GM18867 (cell line): Measurements from ENCODE around the gene CRTAP.
"Not testable (repeated sequence)": the region's sequence is repeated elsewhere in the genome, so short reads cannot be mapped to it uniquely, and the experiment has no call there.

Experiments used
- ATAC-seq: cut with Tn5 transposase; IDR thresholded peaks from one replicate; pipeline ENCODE4 v1.9.1; 2021; ENCODE audit warnings: mild to moderate bottlenecking, moderate library complexity; ENCODE audit not compliant: unreplicated experiment

The CRTAP gene

GRCh38 chr3:33099109-33099645 lies 14.6 kb upstream of the CRTAP start:
- ATAC-seq: no peak

GRCh38 chr3:33099701-33100100 lies 14.1 kb upstream of the CRTAP start:
- ATAC-seq: no peak

DNA sequence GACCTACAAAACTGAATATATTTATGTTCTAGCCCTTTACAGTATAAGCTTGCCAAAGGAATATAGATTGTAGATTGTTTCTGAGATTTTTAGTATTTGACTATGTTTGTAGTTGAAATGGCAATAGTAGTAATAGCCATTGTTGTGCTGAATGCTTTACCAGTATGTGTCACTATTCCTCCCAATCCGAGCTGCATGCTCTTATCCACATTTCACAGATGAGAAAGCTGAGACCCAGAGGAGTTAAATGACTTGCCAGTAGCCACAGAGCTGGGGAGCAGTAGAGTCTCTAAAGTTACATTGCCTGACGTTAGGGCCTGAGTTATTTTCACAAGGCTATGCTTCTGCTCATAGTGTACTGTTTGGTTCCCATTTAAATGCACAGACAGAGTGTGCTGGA lies 13.6 kb upstream of the CRTAP start:
- ATAC-seq: no peak

GRCh38 chr3:33103034-33103433 lies 10.8 kb upstream of the CRTAP start:
- ATAC-seq: no peak

- no peak for ATAC-seq
Observed at GRCh38 chr3:33103480-33103879, 10.3 kb upstream of the CRTAP start.

DNA sequence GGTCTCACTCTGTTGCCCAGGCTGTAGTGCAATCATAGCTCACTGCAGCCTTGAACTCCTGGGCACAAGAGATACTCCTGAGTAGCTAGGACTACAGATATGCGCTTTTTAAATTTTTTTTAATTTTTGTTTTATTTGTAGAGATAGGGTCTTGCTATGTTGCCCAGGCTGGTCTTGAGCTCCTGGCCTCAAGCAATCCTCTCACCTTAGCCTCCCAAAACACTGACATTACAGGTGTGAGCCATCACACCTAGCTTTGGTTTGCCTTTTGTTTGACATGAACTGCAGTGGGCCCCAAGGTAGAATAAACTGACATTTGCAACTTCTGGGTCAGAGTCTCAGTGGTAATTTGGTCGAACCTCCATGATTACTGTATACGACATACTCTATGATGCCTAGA lies 9.0 kb upstream of the CRTAP start:
- ATAC-seq: no peak

DNA sequence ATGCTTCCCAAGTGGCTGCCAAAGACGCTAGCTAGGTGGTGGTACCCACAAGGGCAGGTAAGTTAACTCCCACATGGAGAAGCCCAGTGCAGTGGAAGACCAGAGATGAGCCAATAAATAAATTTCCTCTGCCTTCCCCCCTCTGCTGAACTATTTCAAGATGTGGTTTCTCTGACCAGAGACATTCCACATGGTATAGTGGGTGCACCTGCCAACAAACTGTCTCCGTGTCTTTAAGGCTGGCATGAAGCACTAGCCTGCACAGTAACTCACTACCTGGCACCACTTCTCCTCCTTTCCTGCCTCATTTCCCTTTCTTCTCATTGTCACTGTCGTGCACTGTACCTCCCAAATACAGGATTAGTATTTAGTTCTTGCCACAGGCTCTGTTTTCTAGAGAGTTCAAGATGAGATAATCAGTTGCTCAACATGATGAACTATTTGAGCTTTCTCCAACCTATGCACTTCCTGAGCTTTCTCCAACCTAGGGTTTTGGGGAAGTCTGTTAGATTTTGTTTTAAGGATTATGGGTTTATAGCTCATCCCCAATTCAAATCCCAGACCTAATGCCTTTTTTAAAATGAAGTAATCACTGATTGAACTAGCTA lies 8.4 kb upstream of the CRTAP start:
- ATAC-seq: no peak

DNA sequence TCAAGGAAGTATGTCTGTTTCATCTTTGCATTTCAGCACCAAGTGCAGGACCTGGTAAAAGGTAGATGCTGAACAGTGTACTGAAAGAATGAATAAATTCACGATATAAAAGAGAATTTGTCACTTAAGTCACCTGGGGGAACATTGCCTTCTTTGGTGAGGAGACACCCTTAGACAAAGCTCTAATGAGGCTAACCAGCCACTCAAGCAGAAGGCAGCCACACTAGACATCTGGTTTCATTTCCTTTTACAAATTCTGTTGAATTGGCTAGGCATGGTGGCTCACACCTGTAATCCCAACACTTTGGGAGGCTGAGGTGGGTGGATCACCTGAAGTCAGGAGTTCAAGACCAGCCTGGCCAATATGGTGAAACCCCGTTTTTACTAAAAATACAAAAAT lies 7.0 kb upstream of the CRTAP start:
- not testable (repeated sequence) for ATAC-seq

DNA sequence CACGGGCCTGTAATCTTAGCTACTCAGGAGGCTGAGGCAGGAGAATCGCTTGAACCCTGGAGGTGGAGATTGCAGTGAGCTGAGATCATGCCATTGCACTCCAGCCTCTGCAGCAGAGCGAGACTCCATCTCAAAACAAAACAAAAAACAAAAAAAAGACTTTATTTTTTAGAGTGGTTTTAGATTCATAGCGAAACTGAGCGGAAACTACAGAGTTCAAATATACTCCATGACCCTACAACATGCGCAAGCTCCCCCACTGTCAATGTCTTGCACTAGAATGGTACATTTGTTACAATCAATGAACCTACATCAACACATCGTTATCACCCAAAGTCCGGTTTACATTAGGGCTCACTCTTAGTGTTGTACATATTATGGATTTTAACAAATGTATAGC lies 2.2 kb upstream of the CRTAP start:
- ATAC-seq: peak; percentile 42

DNA sequence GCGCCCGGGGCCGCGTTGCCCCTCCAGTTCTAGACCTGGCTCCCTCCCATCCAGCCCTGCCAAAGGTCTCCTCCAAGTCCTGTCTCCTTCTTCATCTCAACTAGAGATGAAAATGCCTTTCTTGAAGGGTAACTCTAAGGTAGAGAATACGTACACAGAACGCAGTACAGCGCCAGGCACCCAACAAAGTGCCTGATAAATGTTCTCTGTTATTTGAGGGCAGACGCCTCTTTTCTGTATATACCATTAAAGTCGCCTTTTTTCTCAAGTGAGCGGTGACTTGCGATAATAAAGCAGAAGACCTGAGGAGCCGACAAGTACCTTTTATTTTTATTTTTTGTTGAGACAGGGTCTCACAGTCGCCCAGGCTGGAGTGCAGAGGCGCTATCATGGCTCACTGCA lies 809 bp downstream of the CRTAP start:
- ATAC-seq: no peak

DNA sequence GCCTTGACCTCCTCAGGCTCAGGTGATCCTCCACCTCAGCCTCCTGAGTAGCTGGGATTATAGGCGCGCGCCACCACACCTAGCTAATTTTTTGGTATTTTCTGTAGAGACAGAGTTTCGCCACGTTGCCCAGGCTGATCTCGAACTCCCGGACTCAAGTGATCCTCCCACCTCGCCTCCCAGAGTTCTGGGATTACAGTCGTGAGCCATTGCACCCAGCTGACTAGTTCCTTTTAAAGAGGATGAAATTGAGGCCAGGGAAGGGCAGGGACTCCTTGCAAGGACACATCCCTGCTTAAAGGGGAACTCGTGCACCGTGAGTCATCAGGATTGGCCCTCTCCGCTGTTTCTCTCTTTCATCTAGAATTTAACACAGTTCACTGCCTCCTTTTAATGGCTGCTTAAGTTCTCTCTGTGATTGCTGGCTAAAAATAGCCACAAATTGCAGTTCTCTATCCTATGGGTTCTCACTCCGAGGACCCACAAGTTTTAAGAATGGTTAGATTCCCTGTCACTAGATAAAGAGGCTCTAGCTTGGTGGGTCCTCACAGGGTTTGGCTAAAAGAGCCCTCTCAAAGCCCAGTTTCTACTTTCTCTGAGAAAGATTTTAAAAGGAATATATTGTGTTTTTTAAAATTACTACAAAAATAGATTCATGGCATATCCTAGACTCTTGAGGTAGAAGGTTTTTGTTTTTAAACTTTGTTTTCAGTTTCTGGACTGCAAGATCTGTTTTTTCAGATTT lies 1.4 kb downstream of the CRTAP start:
- ATAC-seq: no peak

GRCh38 chr3:33117461-33117860 lies 3.6 kb downstream of the CRTAP start:
- ATAC-seq: no peak

GRCh38 chr3:33119891-33120290 lies 6.1 kb downstream of the CRTAP start:
- ATAC-seq: no peak

GRCh38 chr3:33122991-33123390 lies 9.2 kb downstream of the CRTAP start:
- ATAC-seq: no peak

DNA sequence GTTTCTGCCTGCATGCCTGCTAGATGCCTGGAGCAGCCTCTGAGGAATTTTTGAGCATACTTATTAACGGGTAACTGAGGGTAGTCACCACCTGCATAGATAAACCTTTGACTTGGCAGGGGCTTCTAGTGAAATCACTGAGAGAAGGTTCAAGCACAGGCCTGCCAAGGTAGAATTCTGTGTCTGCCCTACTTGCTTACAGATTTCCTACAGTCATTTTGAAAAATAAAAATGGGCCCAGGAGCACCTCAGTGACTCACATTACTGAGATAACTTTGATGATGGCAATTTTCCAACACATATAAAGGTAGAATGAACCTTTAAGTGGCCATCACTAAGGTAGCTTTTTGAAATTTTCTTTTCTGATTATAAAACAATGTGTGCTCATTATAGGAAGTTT lies 10.8 kb downstream of the CRTAP start:
- no peak for ATAC-seq

GRCh38 chr3:33125840-33126239 lies 12.0 kb downstream of the CRTAP start:
- no peak for ATAC-seq

DNA sequence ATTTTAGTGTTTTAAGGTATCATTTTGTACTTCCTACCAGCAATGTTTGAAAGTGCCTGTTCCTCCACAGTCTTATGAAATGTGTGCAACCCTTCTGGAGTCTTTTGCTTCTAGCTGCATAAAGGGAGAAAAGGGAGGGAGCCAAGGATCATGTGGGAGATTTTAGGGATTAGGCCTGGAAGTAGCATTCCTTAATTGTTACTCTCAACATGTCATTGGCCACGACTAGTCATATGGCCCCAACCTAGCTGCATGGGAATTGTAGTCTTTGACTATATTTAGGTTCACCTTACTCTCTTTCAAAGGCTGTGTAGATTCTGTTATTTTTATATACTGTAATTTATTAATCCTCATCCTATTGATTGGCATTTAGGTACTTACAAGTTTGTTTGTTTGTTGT lies 14.9 kb downstream of the CRTAP start:
- ATAC-seq: no peak

GRCh38 chr3:33130144-33130543 lies 16.3 kb downstream of the CRTAP start:
- ATAC-seq: no peak

GRCh38 chr3:33131331-33132018 lies 17.7 kb downstream of the CRTAP start:
- peak; percentile 85 for ATAC-seq

- no peak for ATAC-seq
Observed at GRCh38 chr3:33132019-33132360, 18.2 kb downstream of the CRTAP start.

DNA sequence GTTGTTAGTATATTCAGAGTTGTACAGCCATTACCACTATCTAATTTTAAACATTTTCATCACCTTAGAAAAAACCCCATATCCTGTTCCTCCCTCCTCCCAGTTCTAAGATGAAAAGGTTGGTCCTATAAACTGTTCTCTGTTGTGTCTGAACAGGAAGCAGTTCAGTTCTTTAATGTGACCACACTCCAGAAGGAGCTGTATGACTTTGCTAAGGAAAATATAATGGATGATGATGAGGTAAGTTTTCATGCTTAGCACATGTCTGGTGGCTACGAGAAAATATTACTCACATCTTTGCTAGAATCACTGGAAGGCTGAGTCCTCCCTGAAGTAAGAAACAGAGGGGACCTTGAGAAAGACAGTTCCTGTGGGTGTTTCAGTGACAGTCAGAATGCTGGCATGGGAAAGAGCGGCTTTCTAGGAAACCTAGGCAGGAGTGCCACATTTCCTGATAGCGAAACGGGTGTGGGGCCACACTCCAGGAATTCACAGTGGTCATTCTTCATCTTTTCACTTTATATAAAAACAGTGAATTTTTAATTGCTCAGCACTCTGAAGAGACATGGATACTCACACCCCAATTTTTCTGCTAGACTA lies 20.3 kb downstream of the CRTAP start:
- no peak for ATAC-seq

DNA sequence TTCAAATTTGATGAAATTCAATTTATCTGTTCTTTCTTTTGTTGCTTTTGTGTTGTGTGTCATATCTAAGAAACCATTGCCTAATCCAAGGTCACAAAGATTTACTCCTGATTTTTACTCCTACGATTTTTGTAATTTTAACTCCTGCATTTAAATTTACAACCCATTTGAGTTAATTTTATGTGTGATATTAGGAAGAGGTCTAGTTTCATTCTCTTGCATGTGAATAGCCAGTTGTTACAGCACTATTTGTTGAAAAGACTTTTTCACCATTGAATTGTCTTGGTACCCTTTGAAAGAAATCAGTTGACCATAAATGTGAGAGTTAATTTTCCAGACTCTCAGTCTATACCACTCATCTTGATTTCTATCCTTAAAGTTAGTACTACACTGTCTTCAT lies 23.9 kb downstream of the CRTAP start:
- ATAC-seq: no peak
